ENCODE measurements around the gene NEURL1. TPM values are rescaled to one million over a fixed set of nuclear protein-coding genes. Genes with fewer than 3 reads are reported as not detected.
"Not testable (repeated sequence)": the region's sequence is repeated elsewhere in the genome, so short reads cannot be mapped to it uniquely, and the experiment has no call there.

NEURL1 gene
- total RNA-seq, 2 experiments from 2014 or later = 0.47 TPM; not detected in 1

GRCh38 chr10:103523683-103524082, 30.2 kb downstream of the NEURL1 start:
- Histone ChIP-seq H3K4me3 (ENCODE audit: low read depth, low read length, poor library complexity, severe bottlenecking) (no peak overlapping the region), H3K79me2 (ENCODE audit: insufficient read depth, low read depth, low read length) (no peaks in the 10 kb centered on the region), H2AFZ (ENCODE audit: low read length) (no peak overlapping the region), H3K4me2 (ENCODE audit: low read length) (0 out of 2 replicates have a peak overlapping the region, but pooled peaks have one; percentile 1), H3K27ac (ENCODE audit: low read depth, low read length, poor library complexity, severe bottlenecking) (no peak overlapping the region), H3K9me3 (ENCODE audit: low read length) (peaks cover 18% of the 10 kb centered on the region; the same call in 1 of the 2 replicates), H3K9me2 (ENCODE audit: insufficient read depth, low read length) (no peaks in the 10 kb centered on the region), H3K36me3 (ENCODE audit: insufficient read depth, low read length) (no peaks in the 10 kb centered on the region), H4K20me1 (ENCODE audit: insufficient read depth, low read length) (no peaks in the 10 kb centered on the region), H3K4me1 (ENCODE audit: insufficient read depth, low read length, poor library complexity, severe bottlenecking) (peaks cover 17% of the 10 kb centered on the region)
- intact Hi-C loops (cut with micrococcal nuclease; ENCODE audit: unreplicated experiment) = no loop called here
- DNase-seq (ENCODE audit: low spot score) = no peak
- ChIA-PET POLR2A (no interaction called here), CTCF (ENCODE audit: unreplicated experiment) (no interaction called here)
- TF ChIP-seq EZH2phosphoT487 (IDR thresholded peaks at IDR 0.05; ENCODE audit: borderline replicate concordance, low read depth, low read length) = no peak
- TF ChIP-seq, protein P1, sequence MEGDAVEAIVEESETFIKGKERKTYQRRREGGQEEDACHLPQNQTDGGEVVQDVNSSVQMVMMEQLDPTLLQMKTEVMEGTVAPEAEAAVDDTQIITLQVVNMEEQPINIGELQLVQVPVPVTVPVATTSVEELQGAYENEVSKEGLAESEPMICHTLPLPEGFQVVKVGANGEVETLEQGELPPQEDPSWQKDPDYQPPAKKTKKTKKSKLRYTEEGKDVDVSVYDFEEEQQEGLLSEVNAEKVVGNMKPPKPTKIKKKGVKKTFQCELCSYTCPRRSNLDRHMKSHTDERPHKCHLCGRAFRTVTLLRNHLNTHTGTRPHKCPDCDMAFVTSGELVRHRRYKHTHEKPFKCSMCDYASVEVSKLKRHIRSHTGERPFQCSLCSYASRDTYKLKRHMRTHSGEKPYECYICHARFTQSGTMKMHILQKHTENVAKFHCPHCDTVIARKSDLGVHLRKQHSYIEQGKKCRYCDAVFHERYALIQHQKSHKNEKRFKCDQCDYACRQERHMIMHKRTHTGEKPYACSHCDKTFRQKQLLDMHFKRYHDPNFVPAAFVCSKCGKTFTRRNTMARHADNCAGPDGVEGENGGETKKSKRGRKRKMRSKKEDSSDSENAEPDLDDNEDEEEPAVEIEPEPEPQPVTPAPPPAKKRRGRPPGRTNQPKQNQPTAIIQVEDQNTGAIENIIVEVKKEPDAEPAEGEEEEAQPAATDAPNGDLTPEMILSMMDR (conservative IDR thresholded peaks at IDR 0.05; ENCODE audit: low read length) = no peak
- BruUV-seq (replicated peaks) = no TSS peak

GRCh38 chr10:103525901-103526300, 32.4 kb downstream of the NEURL1 start:
- TF ChIP-seq EZH2phosphoT487 (IDR thresholded peaks at IDR 0.05; ENCODE audit: borderline replicate concordance, low read depth, low read length) = no peak
- TF ChIP-seq, protein P1 (conservative IDR thresholded peaks at IDR 0.05; ENCODE audit: low read length) = no peak
- peak overlapping the region; percentile 22; the same call in 1 of the 2 replicates for H2AFZ ChIP-seq (ENCODE audit: low read length)
- CTCF ChIA-PET (ENCODE audit: unreplicated experiment) = no interaction called here

DNA sequence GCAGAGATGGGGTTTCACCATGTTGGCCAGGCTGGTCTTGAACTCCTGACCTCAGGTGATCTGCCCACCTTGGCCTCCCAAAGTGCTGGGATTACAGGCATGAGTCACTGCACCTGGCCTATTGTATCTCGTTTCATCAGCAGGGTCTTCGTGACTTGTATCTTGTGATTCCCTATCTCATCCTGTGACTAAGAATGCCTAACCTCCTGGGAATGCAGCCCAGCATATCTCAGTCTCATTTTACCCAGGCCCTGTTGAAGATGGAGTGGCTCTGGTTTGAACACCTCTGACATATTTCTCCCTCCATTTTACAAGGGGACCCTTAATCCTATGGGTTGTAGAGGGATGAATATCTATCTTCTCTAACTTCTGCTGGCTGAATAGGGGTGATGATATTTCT, 34.0 kb downstream of the NEURL1 start:
- H2AFZ ChIP-seq (ENCODE audit: low read length); H3K79me2 ChIP-seq (ENCODE audit: insufficient read depth, low read depth, low read length); DNase-seq (ENCODE audit: low spot score); H3K36me3 ChIP-seq (ENCODE audit: insufficient read depth, low read length); CTCF ChIA-PET (ENCODE audit: unreplicated experiment); intact Hi-C loops (cut with micrococcal nuclease; ENCODE audit: unreplicated experiment); H3K4me3 ChIP-seq (ENCODE audit: low read depth, low read length, poor library complexity, severe bottlenecking); H3K4me2 ChIP-seq (ENCODE audit: low read length); H3K9me2 ChIP-seq (ENCODE audit: insufficient read depth, low read length); H3K27ac ChIP-seq (ENCODE audit: low read depth, low read length, poor library complexity, severe bottlenecking); H4K20me1 ChIP-seq (ENCODE audit: insufficient read depth, low read length); BruUV-seq (replicated peaks): not testable (repeated sequence)
- peaks cover 37% of the 10 kb centered on the region; the same call in 1 of the 2 replicates for H3K9me3 ChIP-seq (ENCODE audit: low read length)
- POLR2A ChIA-PET = interaction anchor here (1.4 kb wide), 1 partner anchor 12 kb away, joined by 3 read pairs; no protein-coding TSS in a partner anchor
- H3K4me1 ChIP-seq (ENCODE audit: insufficient read depth, low read length, poor library complexity, severe bottlenecking) = peaks cover 17% of the 10 kb centered on the region

More at GRCh38 chr10:103525901-103526300, 32.4 kb downstream of the NEURL1 start:
- intact Hi-C loops (cut with micrococcal nuclease; ENCODE audit: unreplicated experiment) = no loop called here
- Histone ChIP-seq H3K27ac (ENCODE audit: low read depth, low read length, poor library complexity, severe bottlenecking) (no peak overlapping the region), H3K4me2 (ENCODE audit: low read length) (no peak overlapping the region), H3K79me2 (ENCODE audit: insufficient read depth, low read depth, low read length) (no peaks in the 10 kb centered on the region), H3K4me3 (ENCODE audit: low read depth, low read length, poor library complexity, severe bottlenecking) (no peak overlapping the region), H3K9me2 (ENCODE audit: insufficient read depth, low read length) (no peaks in the 10 kb centered on the region), H3K9me3 (ENCODE audit: low read length) (peaks cover 37% of the 10 kb centered on the region; the same call in 1 of the 2 replicates), H4K20me1 (ENCODE audit: insufficient read depth, low read length) (no peaks in the 10 kb centered on the region), H3K36me3 (ENCODE audit: insufficient read depth, low read length) (no peaks in the 10 kb centered on the region), H3K4me1 (ENCODE audit: insufficient read depth, low read length, poor library complexity, severe bottlenecking) (peaks cover 17% of the 10 kb centered on the region)
- POLR2A ChIA-PET = no interaction called here
- BruUV-seq (replicated peaks) = no TSS peak
- no peak for DNase-seq (ENCODE audit: low spot score)
